ENCODE measurements around the gene HNRNPLL. TPM values are rescaled to one million over a fixed set of nuclear protein-coding genes. Genes with fewer than 3 reads are reported as not detected.

HNRNPLL gene
- total RNA-seq, result 26.7 and 50.0 TPM in 2 replicates

DNA sequence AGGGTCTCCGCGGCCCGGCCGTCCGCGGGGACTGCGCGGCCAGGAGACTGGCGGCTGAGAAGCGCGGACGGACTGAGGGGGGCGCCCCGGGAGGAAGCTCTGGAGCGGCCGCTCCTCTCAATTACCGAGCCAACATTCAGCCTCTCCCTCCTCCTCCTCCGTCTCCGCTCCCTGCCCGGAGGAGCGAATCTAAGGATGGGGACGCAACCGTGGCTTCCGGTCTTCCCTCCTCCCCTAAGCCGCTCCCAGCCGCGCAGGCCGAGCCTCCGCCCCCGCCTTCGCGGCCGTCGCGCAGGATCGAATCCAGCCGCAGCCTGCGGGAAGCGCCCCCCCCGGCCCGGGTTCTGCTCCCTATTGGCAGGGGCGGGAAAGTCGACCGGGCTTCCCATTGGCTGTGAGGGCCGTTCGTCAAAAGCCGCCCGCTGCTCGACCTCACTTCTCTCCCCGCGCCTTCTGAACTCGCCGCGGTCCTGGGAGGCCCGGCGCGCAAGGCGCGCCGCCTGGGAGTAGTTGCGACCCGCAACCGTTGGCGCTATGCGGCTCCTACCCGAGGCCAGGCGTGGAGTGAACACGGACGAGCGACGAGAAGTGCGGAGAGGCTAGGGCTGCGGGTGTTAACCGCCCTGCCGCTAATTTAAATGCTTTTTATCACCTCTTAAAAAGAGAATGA lies at the start of gene HNRNPLL:
Gene HNRNPLL (minus strand): TSS at position 197 of the 670 bp plus-strand sequence. CDS start 302 bp downstream, outside the sequence.

Other genes starting within 250 kb of the HNRNPLL start
- gene ATL2, start 225.7 kb downstream of the HNRNPLL start, total RNA-seq, result 37.9 and 96.1 TPM in 2 replicates
- 5.0 and 8.4 TPM in 2 replicates for gene GALM, start 63.2 kb upstream of the HNRNPLL start, total RNA-seq
- gene SRSF7, start 148.4 kb upstream of the HNRNPLL start, total RNA-seq, result 117 and 227 TPM in 2 replicates
- 7.3 and 10.7 TPM in 2 replicates for gene GEMIN6, start 175.3 kb upstream of the HNRNPLL start, total RNA-seq

Measured in bladder microvascular endothelial cell (primary cell).